NCI-H510A treated with DMSO at 0.1 percent for 48 hours (cell line): ENCODE results near the gene REEP6.
A peak's percentile ranks its signal among the peaks of the same experiment; 100 is the strongest.
"Not testable (repeated sequence)": the region's sequence is repeated elsewhere in the genome, so short reads cannot be mapped to it uniquely, and the experiment has no call there.

Experiments
- DNase-seq: peaks from one replicate; lab custom pipeline; 2025; lab: John Stamatoyannopoulos, UW

The REEP6 gene

GRCh38 chr19:1472231-1473084 is 18.5 kb upstream of the REEP6 start:
- no peak for DNase-seq

DNA sequence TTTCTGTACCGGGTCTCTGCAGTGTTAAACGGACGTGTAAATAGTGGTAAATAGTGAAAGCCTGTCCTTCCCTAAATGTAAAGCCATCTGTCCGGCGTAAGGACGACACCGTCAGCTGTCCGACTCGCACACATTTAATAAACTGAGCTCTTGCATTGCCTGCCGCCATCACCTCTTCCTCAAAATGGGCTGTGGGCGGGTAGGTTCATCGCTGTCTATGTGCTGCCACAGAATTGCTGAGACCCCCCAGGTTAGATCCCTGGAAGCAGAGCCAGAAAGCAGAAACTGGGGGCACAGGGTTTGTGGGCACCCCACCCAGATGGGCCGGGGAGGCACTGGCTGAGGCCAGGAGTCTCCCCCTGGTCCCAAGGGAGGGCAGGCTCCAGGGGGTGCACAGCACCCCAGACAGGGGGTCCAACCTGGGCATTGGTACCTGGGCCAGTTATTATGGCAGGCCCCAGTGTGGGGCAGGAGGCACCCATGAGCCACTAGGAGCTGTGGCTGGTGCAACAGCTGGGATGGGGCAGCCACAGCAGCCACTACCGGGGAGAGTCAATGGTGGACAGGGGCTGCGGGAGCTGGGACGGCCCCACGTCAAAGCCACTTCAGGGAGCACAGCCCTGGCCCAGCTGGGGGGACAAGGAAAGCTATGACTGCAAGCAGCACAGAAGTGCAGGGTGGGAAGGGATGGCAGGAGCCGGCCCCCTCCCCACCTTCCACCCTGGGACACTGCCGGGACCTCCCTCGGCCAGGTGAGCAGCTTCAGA is 17.7 kb upstream of the REEP6 start:
- no peak for DNase-seq

DNA sequence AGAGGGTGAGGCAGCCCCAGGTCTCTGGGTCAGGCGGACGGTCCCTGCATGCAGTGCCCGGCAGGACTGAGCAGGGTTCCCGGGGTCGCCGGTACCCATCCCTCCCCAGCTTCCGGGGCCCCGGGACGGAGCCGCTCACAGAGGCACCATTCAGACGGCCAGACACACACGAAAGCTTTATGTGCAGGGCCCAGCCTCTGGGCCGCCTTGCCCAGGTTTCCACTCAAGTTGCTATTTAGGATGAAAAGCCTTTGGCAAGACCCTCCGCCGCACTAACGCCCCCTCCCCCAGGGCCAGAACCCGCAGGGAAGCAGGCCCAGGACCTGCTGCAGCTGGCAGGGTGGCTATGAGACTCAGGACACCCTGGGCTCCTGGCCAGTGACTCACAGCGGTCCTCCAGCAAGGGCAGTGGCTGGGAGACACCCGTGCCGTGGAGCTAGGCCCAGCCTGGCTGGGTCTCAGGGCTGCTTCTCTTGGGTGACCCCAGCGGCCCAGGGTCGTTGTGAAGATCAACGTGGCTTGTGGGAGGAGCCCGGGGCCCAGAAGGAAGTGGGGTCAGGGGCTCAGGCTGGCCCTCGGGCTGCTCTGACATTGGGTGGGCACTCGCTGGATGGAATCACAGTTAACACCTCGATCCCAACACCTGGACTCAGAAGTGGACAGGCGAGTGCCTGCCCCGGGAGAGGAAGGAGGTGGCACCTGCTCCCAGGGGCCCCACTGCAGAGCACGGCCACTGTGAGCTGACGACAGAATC is 16.8 kb upstream of the REEP6 start:
- DNase-seq: no peak

DNA sequence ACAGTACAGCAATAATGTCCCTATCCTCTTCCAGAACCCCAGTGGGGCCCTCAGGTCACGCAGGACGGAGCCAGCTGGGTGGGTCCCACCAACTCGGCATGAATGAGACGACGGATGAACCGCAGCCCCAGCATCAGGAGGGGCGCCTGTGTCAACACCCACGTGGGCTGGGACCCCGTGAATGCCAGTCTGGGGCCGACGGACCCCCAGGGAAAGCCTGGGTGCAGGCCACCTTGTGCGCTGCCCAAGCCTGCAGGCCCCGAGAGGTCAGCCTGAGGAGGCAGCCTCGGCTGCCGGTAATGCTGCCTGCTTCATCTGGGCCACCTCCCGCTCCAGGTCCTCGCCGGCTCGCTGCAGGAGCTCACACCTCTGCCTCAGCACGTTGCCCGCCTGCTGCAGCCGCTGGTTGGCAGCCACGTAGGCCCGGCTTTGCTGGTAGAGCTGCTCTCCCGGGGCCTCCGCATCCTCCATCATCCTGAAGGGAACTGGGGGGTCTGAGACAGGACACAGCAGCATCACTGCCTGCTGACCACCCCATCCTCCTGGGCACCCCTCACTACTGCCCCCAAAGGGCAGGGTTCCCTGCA is 16.1 kb upstream of the REEP6 start:
- no peak for DNase-seq

- DNase-seq: no peak
These were observed 15.1 kb upstream of the REEP6 start for GRCh38 chr19:1475751-1476437.

GRCh38 chr19:1477056-1477455 is 13.9 kb upstream of the REEP6 start:
- not testable (repeated sequence) for DNase-seq

DNA sequence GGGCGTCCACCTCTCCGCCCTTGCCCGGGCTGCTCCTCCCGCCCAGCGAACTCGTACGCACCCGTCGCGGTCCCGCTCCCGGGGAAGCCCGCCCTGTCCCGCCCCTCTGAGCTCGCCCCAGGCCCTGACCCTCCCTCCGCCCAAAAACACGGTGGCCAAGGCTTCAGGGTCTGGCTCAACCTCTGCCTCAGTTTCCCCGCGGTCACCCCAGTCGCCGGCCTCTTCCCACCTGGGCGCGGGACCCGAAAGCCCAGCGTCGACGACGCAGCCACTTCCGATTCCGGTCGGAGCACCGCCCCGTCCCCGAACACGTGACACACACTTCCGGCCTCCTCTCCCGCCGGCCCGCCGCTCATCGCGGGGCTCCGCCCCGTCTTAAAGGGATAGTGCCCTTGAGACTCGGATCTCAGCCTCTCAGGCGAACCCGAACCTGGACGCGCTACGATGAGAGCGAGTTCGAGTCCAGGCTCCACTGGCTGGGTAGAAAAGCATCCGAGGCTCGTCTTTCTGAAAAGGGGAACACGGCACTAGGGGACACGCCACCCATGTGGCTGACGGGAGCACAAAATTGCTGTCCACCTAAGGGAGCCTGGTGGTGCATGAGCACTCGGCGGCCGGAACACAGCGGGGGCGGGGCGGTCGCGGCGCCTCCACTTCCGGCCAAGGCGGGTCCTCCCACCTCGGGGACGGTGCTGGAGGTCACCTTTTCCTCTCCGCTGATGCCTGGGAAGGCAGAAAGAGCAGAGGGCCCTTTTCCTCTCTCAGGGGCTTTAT is 11.9 kb upstream of the REEP6 start, which contains the start of gene C19orf25:
Gene C19orf25 (minus strand): TSS at position 282 of the 774 bp plus-strand sequence. CDS start 312 bp downstream, outside the sequence.
- peak; percentile 62 for DNase-seq

GRCh38 chr19:1481224-1481892 is 9.6 kb upstream of the REEP6 start:
- DNase-seq: no peak

GRCh38 chr19:1481893-1482360 is 9.1 kb upstream of the REEP6 start:
- no peak for DNase-seq

DNA sequence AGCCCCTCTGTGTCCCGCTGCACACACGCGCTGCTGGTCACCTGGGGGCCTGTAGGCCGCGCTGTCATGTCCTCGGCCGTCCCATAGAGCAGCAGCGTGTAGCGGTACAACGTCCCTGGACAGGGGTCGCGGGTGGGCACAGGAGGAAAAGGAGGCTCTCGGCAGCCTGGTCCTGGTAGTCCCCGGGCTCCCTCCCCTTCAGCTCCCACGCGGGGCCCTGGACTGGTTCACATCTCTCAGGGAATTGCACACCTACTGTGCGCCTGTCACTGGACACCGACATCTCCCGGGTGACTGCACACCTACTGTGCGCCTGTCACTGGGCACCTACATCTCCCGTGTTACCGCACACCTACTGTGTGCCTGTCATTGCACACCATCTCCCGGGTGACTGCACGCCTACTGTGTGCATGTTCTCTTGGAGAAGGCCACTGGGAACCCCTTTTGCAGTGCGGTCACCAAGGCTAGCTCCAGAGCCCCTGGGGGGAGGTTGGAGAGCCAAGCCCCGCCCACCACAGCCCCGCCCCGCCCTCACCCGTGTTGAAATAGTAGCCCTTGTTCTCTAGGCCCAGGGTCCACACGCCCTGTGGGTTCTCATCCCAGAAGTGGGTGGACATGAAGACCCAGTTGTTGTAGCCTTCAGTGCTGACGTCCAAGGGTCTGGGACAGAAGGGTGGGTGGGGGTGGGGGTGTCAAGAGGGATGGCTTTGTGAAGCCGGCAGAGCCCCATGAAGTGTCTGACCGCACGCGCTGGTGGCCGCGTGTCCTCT is 8.4 kb upstream of the REEP6 start:
- no peak for DNase-seq

- no peak for DNase-seq
These were observed 7.6 kb upstream of the REEP6 start for GRCh38 chr19:1483131-1483978.

DNA sequence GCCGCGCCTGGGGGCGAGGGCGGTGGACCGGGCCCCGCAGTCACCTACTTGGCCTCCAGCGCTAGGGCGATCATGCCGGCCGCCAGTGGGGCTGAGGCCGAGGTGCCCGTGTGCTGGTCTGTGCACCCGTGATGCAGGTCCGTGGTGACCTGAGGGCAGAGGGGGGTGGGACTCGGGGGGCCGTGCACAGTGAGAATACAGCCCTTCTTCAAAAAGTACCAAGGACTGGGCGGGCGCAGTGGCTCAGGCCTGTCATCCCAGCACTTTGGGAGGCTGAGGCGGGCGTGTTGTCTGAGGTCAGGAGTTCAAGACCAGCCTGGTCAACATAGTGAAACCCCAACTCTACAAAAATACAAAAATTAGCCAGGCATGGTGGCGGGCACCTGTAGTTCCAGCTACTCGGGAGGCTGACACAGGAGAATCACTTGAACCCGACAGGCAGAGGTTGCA is 7.0 kb upstream of the REEP6 start:
- no peak for DNase-seq

- DNase-seq: no peak
These were observed 4.0 kb upstream of the REEP6 start for GRCh38 chr19:1486720-1487575.

DNA sequence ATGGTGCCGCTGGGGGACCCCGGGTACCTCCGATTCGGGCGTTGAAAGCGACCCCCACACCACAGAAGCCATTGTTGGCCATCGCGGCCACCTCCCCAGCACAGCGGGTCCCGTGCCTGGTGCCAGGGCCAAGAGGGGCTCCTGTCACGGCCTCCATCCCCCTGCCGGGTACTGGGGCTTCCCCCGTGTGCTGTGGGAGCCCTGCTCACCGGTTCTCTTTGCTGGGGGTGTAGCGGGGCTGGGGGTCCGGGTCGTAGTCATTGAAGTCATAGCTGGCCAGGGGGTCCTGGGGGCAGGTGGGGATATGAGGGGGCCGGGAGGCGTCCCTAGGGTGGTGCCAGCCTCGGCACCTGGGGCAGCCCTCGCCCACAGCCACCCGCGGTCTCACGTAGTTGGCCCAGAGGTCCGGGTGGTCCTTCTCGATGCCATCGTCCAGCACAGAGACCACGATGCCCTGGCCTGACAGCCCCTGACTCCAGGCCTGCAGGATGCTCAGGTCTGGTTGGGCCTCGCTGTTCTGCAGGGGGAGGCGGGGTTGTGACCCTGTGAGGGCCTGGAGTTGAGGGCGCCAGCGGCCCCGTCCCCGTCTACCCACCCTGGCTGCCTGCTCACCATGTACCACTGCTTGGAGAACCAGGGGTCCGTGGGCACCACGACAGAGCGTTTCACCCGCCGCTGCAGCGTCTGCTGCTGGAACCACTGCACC is 3.3 kb upstream of the REEP6 start:
- no peak for DNase-seq

DNA sequence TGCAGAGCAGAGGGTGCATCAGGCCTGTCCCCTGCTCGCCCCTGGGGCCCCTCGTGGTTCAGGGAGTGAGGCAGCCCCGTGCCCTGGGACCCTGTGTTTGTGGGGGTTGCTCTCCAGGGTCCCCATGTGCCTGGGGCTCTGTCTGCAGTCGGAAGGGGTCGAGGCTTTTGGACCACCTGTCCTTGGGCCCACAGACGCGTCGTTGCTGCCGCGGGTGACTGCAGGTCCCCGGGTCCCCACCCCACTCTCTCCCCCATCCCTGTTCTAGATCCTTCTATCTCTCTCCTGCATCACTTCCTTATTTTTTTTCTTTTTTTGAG is 2.7 kb upstream of the REEP6 start:
- no peak for DNase-seq

DNA sequence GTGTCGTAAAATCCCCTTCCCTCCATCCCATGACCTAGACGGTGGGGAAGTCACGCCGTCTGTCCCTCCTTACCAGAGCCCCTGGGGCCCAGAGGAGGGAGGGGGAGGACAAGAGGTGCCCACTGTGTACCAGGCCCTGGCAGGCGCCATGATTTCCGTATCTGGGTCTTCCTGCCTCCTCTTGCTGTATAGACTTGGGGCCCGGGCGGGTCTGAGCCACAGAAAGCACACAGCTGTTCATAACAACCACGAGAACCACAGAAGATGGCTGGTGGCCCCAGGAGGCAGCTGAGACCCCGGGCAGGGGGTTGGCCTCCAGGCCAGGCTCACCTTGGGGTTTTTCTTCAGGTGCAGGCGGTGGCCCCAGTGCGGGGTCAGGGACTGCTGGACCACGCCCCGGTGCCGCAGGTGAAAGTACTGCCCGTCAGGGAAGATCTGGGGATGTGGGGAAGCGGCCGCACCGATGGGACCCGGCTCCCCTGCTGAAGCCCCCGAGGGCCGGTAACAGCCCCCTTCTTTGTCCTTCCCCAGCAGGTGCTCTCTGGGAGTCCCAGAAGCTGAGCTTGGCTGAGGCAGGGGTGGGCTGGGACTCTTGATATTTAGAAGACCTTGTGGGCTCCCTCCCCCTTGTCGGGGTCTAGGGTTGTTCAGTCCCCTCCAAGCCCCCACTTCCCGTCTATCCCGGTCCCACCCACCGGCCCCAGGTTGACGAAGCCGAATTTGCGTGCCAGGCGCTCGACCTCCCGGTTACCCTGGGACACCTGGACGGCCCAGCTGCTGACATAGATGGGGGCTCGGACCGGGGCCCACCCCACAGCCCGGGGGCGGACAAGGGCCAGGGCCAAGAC is 1.3 kb upstream of the REEP6 start:
- DNase-seq: no peak
